Activated T-cell treated with anti-CD3 and anti-CD28 coated beads for 24 hours (primary cell): ENCODE results near the gene SPDYE16.
A peak's percentile ranks its signal among the peaks of the same experiment; 100 is the strongest.
"Not testable (repeated sequence)": the region's sequence is repeated elsewhere in the genome, so short reads cannot be mapped to it uniquely, and the experiment has no call there.

Source experiments
- DNase-seq: peaks from one replicate; pipeline ENCODE4 v3.0.0-alpha.2; 2020; ENCODE audit warnings: low read depth

Gene SPDYE16

GRCh38 chr7:76543197-76543596 lies at the start of gene SPDYE16:
SPDYE16 (minus strand) TSS chr7:76543297; CDS start chr7:76541459, 1,838 bp downstream.
- not testable (repeated sequence) for DNase-seq

DNA sequence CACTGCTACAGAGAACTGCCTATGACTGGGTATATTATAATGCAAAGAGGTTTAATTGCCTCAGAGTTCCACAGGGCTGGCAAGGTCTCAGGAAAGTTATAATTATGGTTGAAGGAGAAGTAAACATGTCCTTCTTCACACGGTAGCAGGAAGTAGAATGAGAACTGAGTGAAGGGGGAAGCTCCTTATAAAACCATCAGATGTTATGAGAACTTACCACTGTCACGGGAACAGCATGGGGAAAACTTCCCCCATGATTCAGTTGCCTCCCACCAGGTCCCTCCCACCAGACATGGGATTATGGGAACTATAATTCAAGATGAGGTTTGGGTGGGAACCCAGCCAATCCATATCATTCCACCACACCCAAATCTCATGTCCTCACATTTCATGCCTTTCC lies 49.6 kb upstream of the SPDYE16 start:
- not testable (repeated sequence) for DNase-seq

DNA sequence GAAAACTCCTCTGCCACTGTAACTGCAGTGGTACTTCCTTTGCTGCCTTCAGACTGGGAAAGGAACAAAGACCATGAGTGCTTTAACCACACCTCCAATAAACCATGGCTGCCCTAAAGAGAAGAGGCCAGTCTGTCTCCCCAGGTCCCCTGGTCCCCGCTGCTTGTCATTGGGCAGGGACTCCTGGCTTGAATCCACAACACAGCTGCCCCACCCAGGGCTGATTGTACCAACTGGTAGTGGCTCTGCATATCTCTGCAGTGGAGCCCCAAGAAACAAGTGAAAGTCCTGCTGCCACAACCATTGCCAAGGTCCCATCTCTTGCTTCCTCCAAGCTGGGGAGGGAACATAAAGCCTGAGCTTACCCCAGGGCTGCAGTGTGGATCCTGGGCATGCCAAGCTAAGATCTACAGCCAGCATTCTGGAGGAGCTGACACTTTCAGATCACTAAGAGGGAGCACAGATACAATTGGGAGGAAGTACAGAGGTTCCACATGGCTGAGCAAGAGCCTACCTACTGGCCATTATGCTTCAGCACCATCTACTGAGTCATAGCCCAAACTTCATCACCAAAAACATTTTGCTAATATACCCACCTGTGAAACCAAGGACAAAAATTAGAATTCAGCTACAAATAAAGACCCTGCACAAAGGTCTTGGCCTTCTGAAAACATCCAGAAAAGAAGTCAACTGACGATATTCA lies 48.7 kb upstream of the SPDYE16 start:
- not testable (repeated sequence) for DNase-seq

DNA sequence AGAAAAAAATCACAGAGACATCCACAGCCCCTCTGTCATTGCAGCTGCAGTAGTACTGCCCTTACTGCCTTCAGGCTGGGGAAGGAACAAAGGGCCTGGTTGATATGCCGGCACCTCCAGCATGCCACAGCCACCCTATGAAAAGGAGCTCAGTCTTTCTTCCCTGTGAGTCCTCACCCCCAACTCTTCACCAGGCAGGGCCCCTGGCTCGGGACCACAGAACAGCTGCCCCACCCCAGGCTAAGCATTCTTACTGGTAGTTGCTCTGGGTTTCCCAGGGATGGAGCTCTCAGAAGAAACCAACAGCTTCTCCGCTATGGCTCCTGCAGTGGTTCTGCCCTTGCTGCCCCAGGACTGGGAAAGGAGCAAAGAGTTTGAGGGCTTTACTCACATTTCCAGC lies 47.9 kb upstream of the SPDYE16 start:
- DNase-seq = not testable (repeated sequence)

- not testable (repeated sequence) for DNase-seq
These were observed 45.5 kb upstream of the SPDYE16 start for GRCh38 chr7:76588586-76588985.

DNA sequence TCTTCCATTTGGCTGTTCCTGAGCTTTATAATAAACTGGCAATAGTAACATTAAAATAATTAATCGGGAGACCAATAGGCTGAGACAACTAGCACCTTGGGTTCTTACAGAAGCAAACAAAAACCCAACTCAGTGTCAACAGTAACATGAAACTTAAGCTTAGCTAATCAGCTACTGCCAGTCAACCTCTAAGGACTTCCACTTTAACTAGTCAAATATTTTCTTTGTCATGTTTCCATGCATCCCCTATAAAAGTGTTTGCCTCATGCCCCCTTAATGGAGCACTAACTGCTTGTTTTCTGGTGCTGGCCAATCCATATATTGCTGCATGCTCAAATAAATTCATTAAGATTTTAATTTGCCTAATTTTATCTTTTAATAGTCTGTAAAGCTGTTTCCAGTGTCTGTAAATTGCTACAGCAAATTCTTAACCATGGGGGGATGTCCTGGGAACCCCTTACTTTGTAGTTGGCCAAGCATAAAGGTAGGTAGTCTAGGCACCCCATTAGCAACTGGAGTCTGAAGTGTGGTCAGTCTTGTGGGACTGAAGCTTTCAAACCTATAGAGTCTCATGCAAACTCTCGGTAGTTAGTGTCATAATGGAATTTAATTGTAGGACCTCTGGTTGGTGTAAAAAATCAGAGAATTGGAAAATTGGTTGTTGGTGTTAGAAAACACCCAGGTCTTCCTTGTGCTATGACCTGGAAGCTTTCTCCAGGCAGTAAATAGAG lies 43.7 kb upstream of the SPDYE16 start:
- DNase-seq = not testable (repeated sequence)

- DNase-seq = not testable (repeated sequence)
These were observed 40.7 kb upstream of the SPDYE16 start for GRCh38 chr7:76583636-76584281.

DNA sequence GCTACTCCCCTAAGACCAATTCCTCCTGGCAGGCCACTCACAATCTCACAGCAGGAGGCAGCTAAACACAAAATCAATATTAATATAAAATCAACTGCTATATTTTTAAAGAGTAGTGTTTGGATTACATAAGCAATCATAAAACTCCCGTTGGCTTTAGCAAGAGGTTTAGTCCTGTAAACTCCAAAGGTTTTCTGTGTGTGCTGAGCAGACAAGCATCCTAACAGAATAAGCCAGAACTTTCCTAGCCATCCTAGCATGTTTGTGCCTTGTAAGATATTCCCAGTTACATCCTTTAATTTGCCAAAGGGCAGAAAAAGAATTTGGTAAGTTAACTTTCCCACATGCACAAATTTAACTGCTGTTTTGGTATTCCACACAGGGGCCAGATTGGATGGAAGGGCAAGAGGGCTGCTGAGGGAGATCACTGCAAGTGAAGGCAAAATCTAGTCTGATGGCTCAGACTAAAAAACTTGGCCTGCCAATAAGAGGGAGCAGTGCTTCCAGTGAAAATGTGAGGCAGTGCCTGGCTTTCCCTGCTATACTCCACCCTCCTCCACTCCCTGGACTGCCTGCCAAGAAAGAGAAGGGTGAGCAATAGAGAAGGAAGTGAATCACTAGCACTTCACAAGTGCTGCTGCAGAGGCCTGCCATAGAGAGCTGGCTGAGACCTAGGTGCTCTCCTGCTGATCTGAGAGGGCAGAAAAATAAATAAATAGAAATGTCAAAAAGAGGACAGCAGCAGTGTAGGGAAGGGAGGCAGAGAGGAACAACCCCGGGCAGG lies 39.9 kb upstream of the SPDYE16 start:
- peak; percentile 2 for DNase-seq

DNA sequence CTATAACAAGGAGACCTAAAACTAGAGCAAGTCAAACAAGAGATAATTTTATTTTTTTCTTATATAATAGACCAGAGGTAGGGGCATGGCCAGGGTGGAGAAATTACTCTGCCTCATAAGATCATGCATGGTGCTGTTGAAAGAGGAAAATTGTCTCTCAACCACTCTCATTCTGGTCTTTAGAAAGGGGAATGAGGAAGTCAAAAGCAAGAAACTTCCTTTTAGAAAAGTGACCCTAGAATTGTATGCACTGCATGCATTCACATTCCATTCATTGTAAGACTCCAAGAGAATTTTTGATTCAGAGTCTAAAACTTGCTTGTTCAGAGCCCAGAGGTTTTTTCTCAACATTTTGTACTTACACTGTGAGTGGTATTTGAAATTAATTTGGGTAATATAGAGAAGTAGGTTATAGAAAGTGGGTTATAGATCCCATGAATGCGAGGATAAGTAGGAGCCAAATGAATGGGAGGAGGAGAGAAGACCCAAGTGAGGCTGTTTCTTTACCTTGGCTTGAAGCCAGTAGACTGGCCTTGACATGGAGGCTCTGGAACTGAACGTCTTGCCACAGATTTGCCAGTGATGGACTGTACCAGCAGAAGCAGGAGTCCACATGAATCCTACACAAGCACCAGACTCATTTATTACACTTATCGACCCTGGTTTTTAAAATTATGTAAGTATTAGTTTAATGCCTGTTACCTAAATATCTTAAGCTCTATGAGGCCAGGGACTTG lies 33.0 kb upstream of the SPDYE16 start:
- DNase-seq = not testable (repeated sequence)

DNA sequence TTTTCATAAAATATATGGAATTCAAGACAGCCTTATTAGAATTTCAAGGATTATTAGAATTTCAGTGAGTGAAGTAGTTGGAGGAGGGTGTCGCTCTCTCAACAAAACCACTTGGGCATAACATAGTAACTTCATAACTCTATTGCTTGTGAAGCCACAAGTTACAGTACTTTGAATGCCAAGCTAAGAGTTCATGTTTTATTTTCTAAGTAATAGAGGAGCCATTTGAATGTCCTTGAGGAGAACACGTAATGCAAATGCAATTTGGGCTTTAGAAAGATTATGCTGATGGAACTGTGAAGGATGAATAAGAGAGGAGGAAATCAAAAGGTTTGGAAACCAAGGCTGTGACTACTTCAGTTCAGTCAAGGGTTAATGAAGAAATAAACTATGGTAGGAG lies 32.3 kb upstream of the SPDYE16 start:
- DNase-seq = not testable (repeated sequence)

- DNase-seq = not testable (repeated sequence)
These were observed 29.2 kb upstream of the SPDYE16 start for GRCh38 chr7:76572296-76572695.

DNA sequence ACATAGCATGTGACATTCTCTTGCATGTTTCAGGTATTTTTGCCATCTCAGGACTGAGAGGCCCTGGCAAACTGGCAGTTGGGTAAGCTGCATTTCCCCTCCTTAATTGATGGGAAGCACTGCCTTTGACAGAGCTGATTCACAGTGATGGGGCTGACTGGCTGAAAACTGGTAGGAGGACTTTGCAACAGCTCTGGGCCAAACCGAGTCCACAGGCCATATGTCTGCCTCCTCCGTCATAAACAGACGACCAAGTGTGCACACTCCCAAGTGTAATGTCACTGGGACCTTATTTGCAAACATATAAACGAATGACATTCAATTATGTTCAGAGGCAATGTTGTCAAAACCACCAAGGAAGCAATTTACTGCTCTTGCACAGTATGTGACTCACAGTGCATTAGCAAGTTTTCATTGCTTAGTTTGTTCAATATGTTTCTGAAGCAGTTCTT lies 27.3 kb upstream of the SPDYE16 start:
- DNase-seq = not testable (repeated sequence)

- DNase-seq = not testable (repeated sequence)
These were observed 25.6 kb upstream of the SPDYE16 start for GRCh38 chr7:76568742-76569141.

DNA sequence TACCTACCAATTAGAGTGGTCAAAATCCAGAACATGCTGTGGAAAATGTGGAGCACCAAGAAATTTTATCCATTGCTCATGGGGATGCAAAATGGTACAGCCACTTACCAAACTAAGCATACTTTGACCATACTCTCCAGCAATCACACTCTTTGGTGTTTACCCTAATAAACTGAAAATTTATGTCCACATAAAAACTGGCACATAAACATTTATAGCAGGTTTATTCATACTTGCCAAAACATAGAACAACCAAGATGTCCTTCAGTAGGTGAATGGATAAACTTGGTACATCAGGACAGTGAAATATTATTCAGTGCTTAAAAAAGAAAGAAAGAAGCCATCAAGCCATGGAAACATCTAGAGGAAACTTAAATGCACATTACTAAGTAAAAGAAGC lies 24.7 kb upstream of the SPDYE16 start:
- DNase-seq = not testable (repeated sequence)

GRCh38 chr7:76567311-76567710 lies 24.2 kb upstream of the SPDYE16 start:
- DNase-seq = not testable (repeated sequence)

DNA sequence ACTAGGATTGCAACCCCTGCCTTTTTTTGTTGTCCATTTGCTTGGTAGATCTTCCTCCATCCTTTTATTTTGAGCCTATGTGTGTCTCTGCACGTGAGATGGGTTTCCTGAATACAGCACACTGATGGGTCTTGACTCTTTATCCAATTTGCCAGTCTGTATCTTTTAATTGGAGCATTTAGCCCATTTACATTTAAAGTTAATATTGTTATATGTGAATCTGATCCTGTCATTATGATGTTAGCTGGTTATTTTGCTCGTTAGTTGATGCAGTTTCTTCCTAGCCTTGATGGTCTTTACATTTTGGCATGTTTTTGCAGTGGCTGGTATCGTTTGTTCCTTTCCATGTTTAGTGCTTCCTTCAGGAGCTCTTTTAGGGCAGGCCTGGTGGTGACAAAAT lies 21.9 kb upstream of the SPDYE16 start:
- not testable (repeated sequence) for DNase-seq

DNA sequence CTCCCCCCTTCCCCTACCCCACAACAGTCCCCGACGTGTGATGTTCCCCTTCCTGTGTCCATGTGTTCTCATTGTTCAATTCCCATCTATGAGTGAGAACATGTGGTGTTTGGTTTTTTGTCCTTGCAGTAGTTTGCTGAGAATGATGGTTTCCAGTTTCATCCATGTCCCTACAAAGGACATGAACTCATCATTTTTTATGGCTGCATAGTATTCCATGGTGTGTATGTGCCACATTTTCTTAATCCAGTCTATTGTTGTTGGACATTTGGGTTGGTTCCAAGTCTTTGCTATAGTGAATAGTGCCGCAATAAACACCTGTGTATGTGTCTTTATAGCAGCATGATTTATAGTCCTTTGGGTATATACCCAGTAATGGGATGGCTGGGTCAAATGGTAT lies 18.2 kb upstream of the SPDYE16 start:
- DNase-seq = not testable (repeated sequence)

GRCh38 chr7:76560157-76560556 lies 17.1 kb upstream of the SPDYE16 start:
- DNase-seq = not testable (repeated sequence)

DNA sequence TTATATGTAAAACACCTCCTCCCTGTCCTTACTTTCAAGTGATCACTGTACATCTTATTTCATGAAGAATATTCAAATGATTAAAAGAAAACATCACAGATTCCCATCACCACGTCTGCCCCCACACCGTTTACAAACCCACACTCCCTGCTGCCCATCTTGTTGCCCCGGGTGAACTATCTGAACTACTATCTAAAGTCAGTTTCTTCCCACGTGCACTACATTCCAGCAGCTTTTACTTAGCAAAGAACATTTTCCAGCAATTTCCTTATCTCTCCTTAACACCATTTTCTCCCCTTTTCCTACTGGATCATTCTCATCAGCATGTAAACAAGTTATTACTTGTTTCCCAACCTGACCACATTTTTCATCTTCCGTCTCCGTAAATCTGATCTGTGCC lies 16.6 kb upstream of the SPDYE16 start:
- DNase-seq = not testable (repeated sequence)

GRCh38 chr7:76551992-76552391 lies 8.9 kb upstream of the SPDYE16 start:
- DNase-seq = not testable (repeated sequence)

GRCh38 chr7:76549855-76550248 lies 6.8 kb upstream of the SPDYE16 start:
- DNase-seq = not testable (repeated sequence)
